K562 (cell line): Measurements from ENCODE around the gene LAMTOR5. TPM values are rescaled to one million over a fixed set of nuclear protein-coding genes. Genes with fewer than 3 reads are reported as not detected.

Source experiments
- ATAC-seq: fragments of 200-7000 bp; cut with Tn5 transposase; 3 replicates; pipeline ENCODE4 v1.9.1; 2020; ENCODE audit warnings: moderate library complexity
- BruUV-seq: library from RNA; stranded (reverse); fragments of 400-500 nt; replicated peaks from 2 replicates; lab custom pipeline; 2021; lab: Mats Ljungman, UMichigan
- CTCF ChIA-PET: fragments of 300-600 bp; formaldehyde crosslinking; extraction: SDS; loops from one replicate; lab custom pipeline; 2021; ENCODE audit warnings: low intra/inter-chr PET ratio; lab: Yijun Ruan, JAX
- POLR2A ChIA-PET: fragments of 300-600, 350-650 bp; sonication (Branson Sonifier 250); formaldehyde crosslinking; extraction: SDS; loops from one replicate; lab custom pipeline; 2021; ENCODE audit warnings: antibody characterized with exemption, inconsistent platforms; lab: Yijun Ruan, JAX
- DNase-seq, 4 experiments: peaks; one replicate each; pipeline versions ENCODE4 v3.0.0 to v3.0.0-alpha.2; 2011 to 2018; ENCODE audit warnings: low spot score in 3 of 4, mixed read lengths in 3 of 4; ENCODE audit errors: extremely low read depth in 1 of 4
- FAIRE-seq: peaks from 2 replicates; lab custom pipeline; 2011; peaks lifted over from hg19 to GRCh38; lab: Jason Lieb, UNC
- H2AFZ ChIP-seq: 2 replicates; pipeline ENCODE4 v1.6.0; 2011; ENCODE audit warnings: low read depth, low read length, control low read depth, inconsistent platforms
- H3K27ac ChIP-seq: fragments of 200-600 bp; 3 replicates; pipeline ENCODE4 v1.8.0; 2011; ENCODE audit warnings: low read depth, mild to moderate bottlenecking, control low read depth, inconsistent platforms, low read length, moderate library complexity, mixed read lengths; ENCODE audit errors: extremely low read depth
- H3K27me3 ChIP-seq, 2 experiments: fragments of 300-600 bp in 1 of 2; 2 replicates in 1 of 2; 3 replicates in 1 of 2; pipeline versions ENCODE4 v1.6.0 to v1.8.0; 2011; ENCODE audit warnings: inconsistent platforms in 2 of 2, low read length in 2 of 2, mild to moderate bottlenecking in 1 of 2, mixed read lengths in 1 of 2, moderate library complexity in 1 of 2; ENCODE audit not compliant: control insufficient read depth in 2 of 2, insufficient read depth in 2 of 2
- H3K36me3 ChIP-seq: fragments of 300-600 bp; 3 replicates; pipeline ENCODE4 v1.8.0; 2011; ENCODE audit warnings: mild to moderate bottlenecking, low read length, inconsistent platforms; ENCODE audit not compliant: control insufficient read depth, insufficient read depth
- H3K4me1 ChIP-seq, 2 experiments: fragments of 200-600 bp in 1 of 2; replicated peaks in 1 of 2; 2 replicates in 1 of 2; 3 replicates in 1 of 2; pipeline versions ENCODE4 v1.5.1 to v1.8.0; 2011; ENCODE audit warnings: inconsistent platforms in 2 of 2, low read length in 2 of 2, mild to moderate bottlenecking in 1 of 2, mixed read lengths in 1 of 2, moderate library complexity in 1 of 2; ENCODE audit not compliant: control insufficient read depth in 2 of 2, insufficient read depth in 2 of 2
- H3K4me2 ChIP-seq: 2 replicates; pipeline ENCODE4 v1.6.1; 2011; ENCODE audit warnings: low read length, control low read depth, inconsistent platforms, mixed read lengths; ENCODE audit not compliant: insufficient read depth
- H3K4me3 ChIP-seq: fragments of 200-600 bp; sonication (generic), shearing (Covaris generic); 2 replicates; pipeline ENCODE4 v1.5.1; 2016; ENCODE audit warnings: control low read depth, inconsistent platforms
- H3K79me2 ChIP-seq: fragments of 200-600 bp; 3 replicates; pipeline ENCODE4 v1.8.0; 2011; ENCODE audit warnings: low read length, inconsistent platforms; ENCODE audit not compliant: control insufficient read depth, insufficient read depth
- H3K9ac ChIP-seq, 2 experiments: 2 replicates each; pipeline versions ENCODE4 v1.6.0 to v1.6.1; 2011; ENCODE audit warnings: low read depth in 2 of 2, low read length in 2 of 2, control low read depth in 1 of 2, inconsistent platforms in 1 of 2, mild to moderate bottlenecking in 1 of 2, mixed read lengths in 1 of 2; ENCODE audit not compliant: insufficient read depth in 1 of 2
- H3K9me1 ChIP-seq: one replicate; pipeline ENCODE4 v1.6.0; 2011; ENCODE audit warnings: inconsistent platforms, mild to moderate bottlenecking, low read length, moderate library complexity; ENCODE audit not compliant: control insufficient read depth, insufficient read depth
- H3K9me3 ChIP-seq: replicated peaks from 2 replicates; pipeline ENCODE4 v1.5.1; 2011; ENCODE audit warnings: low read depth, low read length, inconsistent platforms; ENCODE audit not compliant: control insufficient read depth, insufficient read depth
- H4K20me1 ChIP-seq: replicated peaks from 2 replicates; pipeline ENCODE4 v1.6.1; 2011; ENCODE audit warnings: low read length, inconsistent platforms, mixed read lengths; ENCODE audit not compliant: control insufficient read depth, insufficient read depth
- CBX2 ChIP-seq: fragments of 200-600 bp; sonication (generic); IDR thresholded peaks from one replicate; pipeline ENCODE4 v1.6.1; 2012; ENCODE audit warnings: mild to moderate bottlenecking, low read length, inconsistent platforms; ENCODE audit not compliant: insufficient read depth, poor library complexity, severe bottlenecking
- CCNT2 ChIP-seq: IDR thresholded peaks from 2 replicates; pipeline ENCODE4 v1.6.1; 2011; ENCODE audit warnings: borderline replicate concordance, low read depth, mild to moderate bottlenecking, moderate library complexity, mixed read lengths, low read length; ENCODE audit not compliant: insufficient read length; ENCODE audit errors: extremely low read depth
- CHD1 ChIP-seq: fragments of 200-600 bp; sonication (generic); IDR thresholded peaks from one replicate; pipeline ENCODE4 v1.6.1; 2012; ENCODE audit warnings: mild to moderate bottlenecking, moderate library complexity, low read length, inconsistent platforms
- DEAF1 ChIP-seq: fragments of 450-650 bp; formaldehyde crosslinking; IDR thresholded peaks from 2 replicates; pipeline ENCODE4 v1.4.0; 2020; ENCODE audit warnings: mild to moderate bottlenecking, moderate library complexity
- HDAC2 ChIP-seq: fragments of 450-650 bp; IDR thresholded peaks from 2 replicates; pipeline ENCODE4 v1.6.1; 2016; ENCODE audit warnings: mild to moderate bottlenecking
- NR2C2 ChIP-seq, 2 experiments: fragments of 200-800 bp in 1 of 2; sonication (Bioruptor generic) in 1 of 2; sonication (generic) in 1 of 2; formaldehyde crosslinking in 1 of 2; IDR thresholded peaks; 2 replicates each; pipeline versions ENCODE4 v1.6.1 to v1.8.0; 2016 to 2022; ENCODE audit warnings: mild to moderate bottlenecking in 1 of 2, missing compliant biosample characterization in 1 of 2, missing genetic modification characterization in 1 of 2, missing genetic modification reagents in 1 of 2
- PCBP2 ChIP-seq: fragments of 200-400 bp; formaldehyde crosslinking; IDR thresholded peaks from 2 replicates; pipeline ENCODE4 v1.6.1; 2018; ENCODE audit warnings: low read length, low read depth, mild to moderate bottlenecking, moderate library complexity; ENCODE audit not compliant: poor library complexity, severe bottlenecking
- PTTG1 ChIP-seq: fragments of 450-650 bp; IDR thresholded peaks from 2 replicates; pipeline ENCODE4 v1.6.1; 2016; ENCODE audit warnings: low read depth, mild to moderate bottlenecking, missing genetic modification characterization, missing compliant biosample characterization
- SMAD2 ChIP-seq: fragments of 150-350 bp; IDR thresholded peaks from 2 replicates; pipeline ENCODE4 v1.6.1; 2014; ENCODE audit warnings: low read depth, mild to moderate bottlenecking, low read length
- ZNF398 ChIP-seq: fragments of 250-450 bp; sonication (Bioruptor Pico); IDR thresholded peaks from 2 replicates; pipeline ENCODE4 v1.8.0; 2021; ENCODE audit warnings: moderate library complexity, mild to moderate bottlenecking, inconsistent platforms
- ZNF561 ChIP-seq: fragments of 450-650 bp; formaldehyde crosslinking; conservative IDR thresholded peaks from 2 replicates; pipeline ENCODE4 v1.4.0; 2020; ENCODE audit warnings: mild to moderate bottlenecking, moderate library complexity
- WGBS: fragments of 100-300 bp; shearing (Covaris generic); methylation state at CpG from one replicate; pipeline ENCODE4 v1.1.6; 2016; ENCODE audit warnings: low coverage, mixed read lengths; ENCODE audit not compliant: insufficient coverage; ENCODE audit errors: missing lambda C conversion rate; 5-methylcytosine and 5-hydroxymethylcytosine counted together
- in situ Hi-C: fragments of 300-500 bp; cut with MboI; formaldehyde crosslinking; loops from 4 replicates; pipeline ENCODE4 v1.15.0; 2018; ENCODE audit warnings: inconsistent platforms, mixed read lengths
- intact Hi-C: fragments of 100-400 bp; cut with micrococcal nuclease; formaldehyde crosslinking; loops from 2 replicates; pipeline ENCODE4 v1.14.2; 2022
- polyA plus RNA-seq, 8 experiments: library from polyadenylated mRNA; depleted of rRNA in 4 of 8; stranded (reverse) in 5 of 8; unstranded in 3 of 8; fragments of >200 nt; fragmentation: Nextera tagmentation in 2 of 8; fragmentation: Illumina TruSeq in 1 of 8; extraction: Ambion mirVana in 2 of 8; extraction: Trizol in 1 of 8; gene quantifications; 2 replicates each; pipeline versions ENCODE4 v1.2.1 to v1.2.3, GENCODE V29; 2011 to 2014; ENCODE audit warnings: inconsistent platforms in 1 of 8, missing spikeins in 1 of 8
- total RNA-seq, 7 experiments: library from RNA; depleted of rRNA in 6 of 7; stranded (reverse); fragments of >200 nt in 6 of 7; fragmentation: Illumina TruSeq in 2 of 7; extraction: Trizol in 2 of 7; gene quantifications; 2 replicates each; pipeline versions ENCODE4 v1.2.1 to v1.2.3, GENCODE V29; 2011 to 2021; ENCODE audit warnings: low replicate concordance in 1 of 7
- TF ChIP-seq, protein P1 (sequence below), 3 experiments: fragments of 200-800 bp in 1 of 3; sonication (Bioruptor generic) in 1 of 3; sonication (generic) in 1 of 3; formaldehyde crosslinking in 1 of 3; IDR thresholded peaks; 2 replicates each; pipeline versions ENCODE4 v1.6.1 to v1.8.0; 2016 to 2022; ENCODE audit warnings: mild to moderate bottlenecking in 2 of 3, missing compliant biosample characterization in 2 of 3, missing genetic modification characterization in 2 of 3, missing genetic modification reagents in 1 of 3

The LAMTOR5 gene
- total and polyA plus RNA-seq, 9 of the 15 experiments (the other 6 are each of a cell fraction or from before 2014, with no cell fraction given) = 118 to 712 (median 241) TPM

DNA sequence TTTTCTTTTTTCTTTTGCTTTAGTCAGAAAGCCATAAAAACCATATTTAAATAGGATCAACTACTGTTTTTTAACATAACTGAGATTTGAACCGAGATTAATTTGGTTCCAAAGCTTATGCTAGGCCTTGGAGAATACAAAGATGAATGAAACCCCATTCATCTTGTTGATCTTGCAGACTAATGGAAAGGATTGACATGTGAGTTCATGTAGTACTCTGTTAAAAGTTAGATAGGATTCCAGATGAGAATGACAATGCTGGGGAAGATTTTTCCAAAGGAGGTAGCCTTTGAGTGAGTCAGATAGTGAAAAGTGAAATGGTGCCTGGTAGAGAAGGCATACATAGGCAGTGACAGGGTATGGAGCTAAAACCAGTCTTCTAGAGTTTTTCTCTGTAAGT is 45.6 kb downstream of the LAMTOR5 start (continued):
- no peak for TF ChIP-seq SMAD2
- TF ChIP-seq HDAC2 = no peak

- ChIA-PET POLR2A (interaction anchor here (1.0 to 3.4 kb wide), 3 partner anchors 12 to 21 kb away, joined by 4 to 16 read pairs (median 5); partner anchors contain the start of gene RBM15), CTCF (no interaction called here)
- in situ Hi-C loops (no loop called here), intact Hi-C loops (no loop called here)
- H3K4me2 ChIP-seq = no peak overlapping the region
- ATAC-seq = no peak
- no peak overlapping the region for H2AFZ ChIP-seq
- no peak overlapping the region for H3K27ac ChIP-seq
- H3K9me1 ChIP-seq = no peaks in the 10 kb centered on the region
- peaks cover 90% of the 10 kb centered on the region for H3K79me2 ChIP-seq
- H3K9ac ChIP-seq = no peak overlapping the region
- H3K4me1 ChIP-seq = no peaks in the 10 kb centered on the region
- WGBS = 94% methylated on average over 2 of the region's 2 CpGs
- no peaks in the 10 kb centered on the region for H3K27me3 ChIP-seq
- H4K20me1 ChIP-seq = no peaks in the 10 kb centered on the region
- no peak for DNase-seq
- BruUV-seq = no TSS peak
- FAIRE-seq = no peak
- peaks cover 79% of the 10 kb centered on the region for H3K36me3 ChIP-seq
- no peak overlapping the region for H3K4me3 ChIP-seq
- H3K9me3 ChIP-seq = no peaks in the 10 kb centered on the region
- no peak for TF ChIP-seq NR2C2 (CRISPR knock-in tag; IDR thresholded peaks at IDR 0.05)
- no peak for TF ChIP-seq NR2C2 (tag; IDR thresholded peaks at IDR 0.05)
- no peak for TF ChIP-seq PTTG1 (tag)
- TF ChIP-seq CHD1 = no peak
- no peak for TF ChIP-seq PCBP2
- no peak for TF ChIP-seq ZNF398 (CRISPR knock-in tag)
- TF ChIP-seq CCNT2 = no peak
- no peak for TF ChIP-seq DEAF1
- TF ChIP-seq ZNF561 (CRISPR knock-in tag) = no peak
- TF ChIP-seq CBX2 = no peak
- TF ChIP-seq, protein P1, sequence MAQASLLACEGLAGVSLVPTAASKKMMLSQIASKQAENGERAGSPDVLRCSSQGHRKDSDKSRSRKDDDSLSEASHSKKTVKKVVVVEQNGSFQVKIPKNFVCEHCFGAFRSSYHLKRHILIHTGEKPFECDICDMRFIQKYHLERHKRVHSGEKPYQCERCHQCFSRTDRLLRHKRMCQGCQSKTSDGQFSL (CRISPR knock-in tag; IDR thresholded peaks at IDR 0.05) = no peak
- TF ChIP-seq, protein P1 (tag; IDR thresholded peaks at IDR 0.05) = no peak
Measured at GRCh38 chr1:110360431-110360830, 47.1 kb downstream of the LAMTOR5 start.
